Measurements from ENCODE around the gene PHKG2.
"Not testable (repeated sequence)": the region's sequence is repeated elsewhere in the genome, so short reads cannot be mapped to it uniquely, and the experiment has no call there.

PHKG2 gene, protein sequence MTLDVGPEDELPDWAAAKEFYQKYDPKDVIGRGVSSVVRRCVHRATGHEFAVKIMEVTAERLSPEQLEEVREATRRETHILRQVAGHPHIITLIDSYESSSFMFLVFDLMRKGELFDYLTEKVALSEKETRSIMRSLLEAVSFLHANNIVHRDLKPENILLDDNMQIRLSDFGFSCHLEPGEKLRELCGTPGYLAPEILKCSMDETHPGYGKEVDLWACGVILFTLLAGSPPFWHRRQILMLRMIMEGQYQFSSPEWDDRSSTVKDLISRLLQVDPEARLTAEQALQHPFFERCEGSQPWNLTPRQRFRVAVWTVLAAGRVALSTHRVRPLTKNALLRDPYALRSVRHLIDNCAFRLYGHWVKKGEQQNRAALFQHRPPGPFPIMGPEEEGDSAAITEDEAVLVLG

DNA sequence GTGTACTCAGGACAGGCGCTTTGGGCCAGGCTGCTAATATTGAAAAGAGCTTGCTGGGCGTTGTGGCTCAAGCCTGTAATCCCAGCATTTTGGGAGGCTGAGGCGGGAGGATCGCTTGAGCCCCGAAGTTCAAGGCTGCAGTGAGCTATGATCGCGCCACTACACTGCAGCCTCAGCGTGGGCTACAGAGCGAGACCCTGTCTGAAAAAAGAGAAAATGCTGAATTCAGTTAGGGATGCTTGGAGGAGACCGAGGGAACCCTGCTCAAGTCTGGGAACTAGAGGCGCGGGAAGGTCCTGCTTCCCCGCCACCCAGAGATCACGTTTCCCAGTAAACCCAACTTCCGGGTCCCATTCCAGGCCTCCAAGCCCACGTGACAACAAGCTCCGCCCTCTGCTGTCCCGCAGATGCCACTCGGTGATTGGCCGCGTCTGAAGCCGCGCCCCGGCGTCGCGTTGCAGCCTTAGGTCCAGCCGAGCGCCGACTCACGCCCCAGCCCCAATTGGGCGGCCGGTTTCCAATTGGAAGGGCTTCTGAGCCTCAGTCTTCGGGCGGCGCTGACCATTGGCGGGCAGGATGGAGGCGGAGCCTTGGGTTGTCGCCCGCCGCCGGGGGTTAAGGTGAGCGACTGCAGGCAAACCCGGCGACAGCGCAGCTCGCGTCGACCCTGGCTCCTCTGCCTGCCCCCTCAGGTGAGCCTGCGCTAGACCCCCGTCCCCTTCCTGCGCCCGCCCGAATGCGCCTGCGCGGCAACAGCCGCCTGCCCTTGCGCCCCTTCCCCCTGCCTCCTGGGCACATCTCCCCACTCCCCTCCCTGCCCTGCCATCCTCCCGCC, at the start of gene PHKG2:
Gene PHKG2, plus strand, starts transcription at position 627 of the 835 bp plus-strand sequence. CDS start 396 bp downstream, outside the sequence.
- peak; percentile 98 for DNase-seq (ENCODE audit: low spot score)

DNA sequence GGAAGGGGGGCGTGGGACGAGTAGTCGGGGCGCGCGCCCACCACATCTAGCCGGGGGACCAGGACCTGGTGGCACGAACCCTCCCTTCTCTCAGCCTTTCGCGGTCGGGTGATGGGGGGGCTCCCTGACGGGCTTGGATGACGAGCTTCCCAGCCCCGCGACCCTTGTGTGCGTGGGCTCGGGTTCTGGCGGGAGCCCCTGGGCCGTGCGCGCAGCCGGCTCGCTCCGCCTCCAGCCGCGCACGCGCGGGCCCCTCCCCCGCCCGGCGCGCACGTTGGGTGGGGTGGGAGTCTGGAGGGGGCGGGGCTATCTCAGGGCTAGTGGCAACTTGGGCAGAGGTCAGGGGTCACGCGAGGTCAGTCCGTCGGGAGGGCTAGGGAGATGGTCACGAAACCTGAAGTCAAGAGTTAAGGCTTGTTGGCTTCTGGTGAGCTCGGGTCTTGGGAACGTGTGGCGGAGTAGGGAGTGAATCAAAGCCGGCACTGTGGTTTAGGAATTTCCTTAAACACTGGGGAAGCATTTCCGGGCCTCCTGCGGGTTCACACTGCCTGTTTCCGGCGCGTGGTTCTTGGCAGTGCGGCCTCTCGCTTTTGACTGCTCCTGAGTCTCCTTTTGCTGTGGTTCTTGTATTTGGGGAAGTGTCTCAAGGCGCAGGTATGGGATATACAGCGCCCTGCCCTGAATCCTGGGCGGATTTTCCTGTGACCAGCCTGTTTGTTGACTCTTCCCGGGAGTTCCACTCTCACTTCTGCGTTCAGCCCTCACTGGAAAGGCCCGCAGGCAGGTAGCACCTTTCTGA, 49.2 kb upstream of the PHKG2 start, which contains the start of gene SRCAP:
Gene SRCAP, plus strand, starts transcription at position 356 of the 799 bp plus-strand sequence. CDS start 1,654 bp downstream, outside the sequence.
- DNase-seq (ENCODE audit: low spot score): peak; percentile 93

DNA sequence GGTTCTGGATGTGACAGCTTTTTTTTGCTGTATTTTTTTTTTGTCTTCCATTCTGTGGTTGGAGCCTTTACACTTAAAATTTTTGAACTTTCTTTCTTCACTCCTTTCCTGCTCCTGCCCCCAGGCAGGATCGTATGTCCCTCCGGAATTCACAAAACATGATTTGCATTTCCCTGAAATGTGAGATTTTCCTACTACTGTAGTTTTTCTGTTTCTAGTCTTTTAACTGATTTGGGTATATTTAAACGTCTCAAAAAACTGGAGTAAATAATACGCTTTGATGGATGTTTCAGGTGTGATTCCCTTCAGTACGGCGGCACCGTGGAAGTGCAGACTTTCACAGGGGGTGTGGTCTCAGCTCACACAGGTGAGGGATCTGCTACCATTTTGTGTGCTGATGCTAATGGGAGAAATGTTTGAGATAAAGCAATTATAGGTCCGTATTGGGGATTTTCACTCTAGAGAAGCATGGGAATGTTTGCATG, 48.6 kb upstream of the PHKG2 start:
- DNase-seq (ENCODE audit: low spot score): no peak

DNA sequence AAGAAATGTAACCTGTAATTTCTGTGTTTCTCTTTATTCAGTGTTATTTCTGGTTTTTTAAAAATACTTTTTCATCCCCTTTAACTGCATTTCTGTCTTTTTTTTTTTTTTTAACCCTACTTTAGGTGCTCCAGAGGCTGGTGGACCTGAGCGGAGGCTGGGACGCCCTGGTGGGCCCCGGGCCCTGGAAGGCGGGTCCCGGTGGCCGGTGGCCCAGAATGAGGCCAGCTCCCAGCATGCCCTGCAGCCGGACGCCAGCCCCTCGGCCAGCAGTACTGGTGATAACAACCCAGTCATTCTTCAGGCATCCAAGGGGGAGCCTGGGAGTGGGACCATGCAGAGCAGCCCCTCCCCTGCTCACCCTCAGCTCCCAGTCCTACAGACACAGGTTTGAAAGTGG, 47.7 kb upstream of the PHKG2 start:
- peak; percentile 62 for DNase-seq (ENCODE audit: low spot score)

DNA sequence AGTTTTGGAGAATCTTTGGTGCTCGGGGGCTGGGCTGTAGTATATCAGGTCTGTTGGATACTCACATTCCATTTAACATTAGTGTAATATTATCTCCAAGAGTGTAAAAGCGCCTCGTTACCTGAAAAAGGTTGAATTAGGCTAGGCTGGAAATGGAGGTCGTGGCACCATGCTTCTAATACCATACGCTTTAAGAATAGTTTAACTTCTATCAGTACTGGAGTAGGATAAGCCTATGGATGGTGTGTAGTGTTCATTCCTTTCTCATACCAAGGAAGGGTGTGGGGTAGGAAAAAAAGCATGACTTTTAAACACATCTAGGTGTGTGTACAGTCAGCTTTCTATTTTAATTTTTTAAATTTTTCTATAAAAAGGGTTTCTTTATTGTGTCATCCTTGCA, 47.3 kb upstream of the PHKG2 start:
- DNase-seq (ENCODE audit: low spot score): no peak

DNA sequence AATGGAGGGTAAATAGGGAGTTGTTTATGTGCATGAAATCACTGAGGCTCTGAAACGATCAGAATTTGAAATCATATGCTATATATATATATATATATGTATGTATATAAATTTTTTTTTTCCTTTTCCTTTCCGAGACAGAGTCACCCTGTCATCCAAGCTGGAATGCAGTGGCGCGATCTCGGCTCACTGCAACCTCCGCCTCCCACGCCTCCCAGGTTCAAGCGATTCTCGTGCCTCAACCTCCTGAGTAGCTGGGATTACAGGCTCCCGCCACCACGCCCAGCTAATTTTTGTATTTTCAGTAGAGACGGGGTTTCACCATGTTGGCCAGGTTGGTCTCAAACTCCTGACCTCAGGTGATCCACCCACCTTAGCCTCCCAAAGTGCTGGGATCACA, 45.2 kb upstream of the PHKG2 start:
- DNase-seq (ENCODE audit: low spot score): not testable (repeated sequence)

DNA sequence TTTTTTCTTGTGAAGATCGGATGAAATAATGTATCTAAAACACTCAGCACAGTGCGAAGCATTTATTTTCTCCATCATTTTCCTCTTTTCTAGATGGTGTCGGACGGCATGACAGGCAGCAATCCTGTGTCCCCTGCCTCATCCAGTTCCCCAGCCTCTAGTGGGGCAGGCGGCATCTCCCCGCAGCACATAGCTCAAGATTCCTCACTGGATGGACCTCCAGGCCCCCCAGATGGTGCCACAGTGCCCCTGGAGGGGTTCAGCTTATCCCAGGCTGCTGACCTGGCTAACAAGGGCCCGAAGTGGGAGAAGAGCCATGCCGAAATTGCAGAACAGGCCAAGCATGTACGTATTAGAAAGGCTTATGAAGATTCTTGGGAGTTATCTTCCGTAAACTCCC, 44.3 kb upstream of the PHKG2 start:
- no peak for DNase-seq (ENCODE audit: low spot score)

DNA sequence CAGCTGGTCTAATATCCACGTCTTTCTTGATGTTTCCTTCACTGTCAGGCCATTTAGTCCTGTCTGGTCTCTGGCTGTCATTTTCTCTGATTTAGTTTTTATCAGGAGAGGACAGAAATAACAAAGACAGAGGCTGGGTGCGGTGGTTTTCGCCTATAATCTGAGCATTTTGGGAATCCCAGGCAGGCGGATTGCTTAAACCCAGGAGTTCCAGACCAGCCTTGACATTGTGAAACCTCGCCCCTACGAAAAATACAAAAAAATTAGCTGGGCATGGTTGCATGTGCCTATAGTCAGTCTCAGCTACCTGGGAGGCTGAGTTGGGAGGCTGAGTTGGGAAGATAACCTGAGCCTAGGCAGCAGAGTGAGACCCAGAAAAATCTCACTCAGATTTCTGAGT, 42.2 kb upstream of the PHKG2 start:
- no peak for DNase-seq (ENCODE audit: low spot score)

DNA sequence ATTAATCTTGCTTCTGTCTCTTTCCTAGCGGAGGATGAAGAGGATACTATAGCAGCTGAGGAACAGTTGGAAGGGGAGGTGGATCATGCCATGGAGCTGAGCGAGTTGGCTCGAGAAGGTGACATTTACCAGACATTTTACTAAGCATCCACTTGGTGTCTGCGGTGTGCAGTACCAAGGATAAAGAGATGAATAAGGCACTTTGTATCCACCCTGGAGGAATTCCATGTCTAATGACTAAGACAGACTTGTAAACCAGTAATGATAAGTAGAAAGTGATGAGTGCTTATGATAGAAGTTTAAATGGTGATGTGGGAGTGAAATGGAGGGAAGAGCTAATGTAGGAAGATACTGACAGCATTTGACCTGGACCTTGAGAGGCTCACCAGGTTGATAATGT, 37.3 kb upstream of the PHKG2 start:
- no peak for DNase-seq (ENCODE audit: low spot score)

DNA sequence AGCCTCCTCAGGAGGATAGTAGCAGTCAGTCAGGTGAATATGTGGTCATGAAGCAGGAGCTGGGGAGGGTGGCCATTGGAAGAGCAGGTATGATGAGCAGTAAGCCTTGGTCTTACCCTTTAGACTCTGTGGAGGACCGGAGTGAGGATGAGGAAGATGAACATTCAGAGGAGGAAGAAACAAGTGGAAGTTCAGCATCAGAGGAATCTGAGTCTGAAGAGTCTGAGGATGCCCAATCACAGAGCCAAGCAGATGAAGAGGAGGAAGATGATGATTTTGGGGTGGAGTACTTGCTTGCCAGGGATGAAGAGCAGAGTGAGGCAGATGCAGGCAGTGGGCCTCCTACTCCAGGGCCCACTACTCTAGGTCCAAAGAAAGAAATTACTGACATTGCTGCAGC, 36.5 kb upstream of the PHKG2 start:
- DNase-seq (ENCODE audit: low spot score): no peak

DNA sequence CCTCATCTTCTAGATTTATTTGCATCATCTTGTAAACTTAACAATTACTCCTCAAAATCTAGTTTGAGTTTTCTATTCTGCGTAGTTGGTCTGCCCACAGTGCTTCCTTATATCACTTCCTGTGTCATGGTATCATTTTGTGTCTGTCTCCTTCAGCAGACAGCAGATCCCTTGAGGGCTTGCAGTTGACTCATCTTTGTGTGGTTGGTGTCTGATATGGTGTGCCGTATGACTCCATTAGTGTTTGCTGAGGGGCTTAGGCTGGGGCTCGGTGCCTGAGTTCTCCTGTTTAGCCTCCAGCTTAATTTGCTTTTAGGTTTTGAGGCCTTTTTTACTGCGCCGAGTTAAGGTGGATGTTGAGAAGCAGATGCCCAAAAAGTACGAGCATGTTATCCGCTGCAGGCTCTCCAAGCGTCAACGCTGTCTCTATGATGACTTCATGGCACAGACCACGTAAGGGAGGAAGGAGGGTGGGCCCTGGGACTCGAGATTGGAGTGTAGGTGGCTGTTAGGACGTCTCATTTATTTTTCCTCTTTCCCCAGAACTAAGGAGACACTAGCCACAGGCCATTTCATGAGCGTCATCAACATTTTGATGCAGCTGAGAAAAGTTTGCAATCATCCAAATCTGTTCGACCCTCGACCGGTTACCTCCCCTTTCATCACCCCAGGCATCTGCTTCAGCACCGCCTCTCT, 32.3 kb upstream of the PHKG2 start:
- no peak for DNase-seq (ENCODE audit: low spot score)

DNA sequence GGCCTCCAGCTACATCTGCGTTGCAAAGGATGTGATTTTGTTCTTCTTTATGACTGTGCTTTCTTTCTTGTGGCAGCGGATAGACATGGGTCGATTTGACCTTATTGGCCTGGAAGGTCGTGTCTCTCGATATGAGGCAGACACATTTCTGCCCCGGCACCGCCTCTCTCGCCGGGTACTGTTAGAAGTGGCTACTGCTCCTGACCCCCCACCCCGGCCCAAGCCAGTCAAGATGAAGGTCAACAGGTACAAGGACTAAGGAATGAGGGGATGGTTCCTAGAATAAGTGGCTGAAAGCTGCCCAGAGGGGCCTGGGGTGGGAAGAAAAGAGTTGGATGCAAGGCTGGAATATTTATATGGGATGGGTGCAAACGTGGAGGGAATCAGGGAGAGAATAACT, 28.1 kb upstream of the PHKG2 start:
- DNase-seq (ENCODE audit: low spot score): no peak

DNA sequence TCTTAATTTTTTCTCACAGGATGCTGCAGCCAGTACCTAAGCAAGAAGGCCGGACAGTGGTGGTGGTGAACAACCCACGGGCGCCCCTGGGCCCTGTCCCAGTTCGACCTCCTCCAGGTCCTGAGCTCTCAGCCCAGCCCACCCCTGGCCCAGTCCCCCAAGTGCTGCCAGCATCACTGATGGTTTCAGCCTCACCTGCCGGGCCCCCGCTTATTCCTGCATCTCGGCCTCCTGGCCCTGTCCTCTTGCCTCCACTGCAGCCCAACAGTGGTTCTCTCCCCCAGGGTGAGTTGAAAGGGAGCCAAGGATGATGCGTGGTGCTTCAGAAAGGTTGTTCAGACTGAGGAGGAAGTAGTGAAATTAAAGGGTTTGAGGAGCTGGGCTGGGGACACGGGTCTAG, 27.5 kb upstream of the PHKG2 start:
- no peak for DNase-seq (ENCODE audit: low spot score)

DNA sequence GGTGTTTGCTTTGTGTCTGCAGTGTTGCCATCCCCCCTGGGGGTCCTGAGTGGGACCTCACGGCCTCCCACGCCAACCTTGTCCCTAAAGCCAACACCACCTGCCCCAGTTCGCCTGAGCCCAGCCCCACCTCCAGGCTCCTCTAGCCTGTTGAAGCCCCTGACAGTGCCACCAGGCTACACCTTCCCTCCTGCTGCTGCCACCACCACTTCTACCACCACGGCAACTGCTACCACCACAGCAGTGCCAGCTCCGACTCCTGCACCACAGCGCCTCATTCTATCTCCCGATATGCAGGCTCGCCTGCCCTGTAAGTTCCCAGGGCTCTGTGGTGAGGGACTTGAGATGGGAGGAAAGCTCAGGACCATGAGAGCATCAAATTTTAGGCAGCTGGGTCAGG, 27.1 kb upstream of the PHKG2 start:
- no peak for DNase-seq (ENCODE audit: low spot score)

DNA sequence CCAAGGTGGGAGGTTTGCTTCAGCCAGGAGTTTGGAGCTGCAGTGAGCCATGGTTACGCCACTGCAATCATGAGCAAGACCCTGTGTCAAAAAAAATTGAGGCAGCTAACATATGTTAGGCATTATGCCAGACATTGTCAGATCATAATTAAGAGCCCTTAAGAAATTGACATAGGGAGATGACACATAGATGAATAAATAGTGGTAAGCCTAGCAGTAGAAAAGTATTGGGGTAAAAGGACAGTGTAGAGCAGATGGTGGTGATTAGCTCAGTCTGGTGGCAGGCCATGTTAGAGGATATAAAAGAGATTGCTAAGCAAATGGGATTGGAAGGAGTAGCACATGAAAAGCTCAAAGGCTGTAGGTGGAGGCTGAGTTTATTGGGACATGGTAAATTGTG, 26.6 kb upstream of the PHKG2 start:
- no peak for DNase-seq (ENCODE audit: low spot score)

DNA sequence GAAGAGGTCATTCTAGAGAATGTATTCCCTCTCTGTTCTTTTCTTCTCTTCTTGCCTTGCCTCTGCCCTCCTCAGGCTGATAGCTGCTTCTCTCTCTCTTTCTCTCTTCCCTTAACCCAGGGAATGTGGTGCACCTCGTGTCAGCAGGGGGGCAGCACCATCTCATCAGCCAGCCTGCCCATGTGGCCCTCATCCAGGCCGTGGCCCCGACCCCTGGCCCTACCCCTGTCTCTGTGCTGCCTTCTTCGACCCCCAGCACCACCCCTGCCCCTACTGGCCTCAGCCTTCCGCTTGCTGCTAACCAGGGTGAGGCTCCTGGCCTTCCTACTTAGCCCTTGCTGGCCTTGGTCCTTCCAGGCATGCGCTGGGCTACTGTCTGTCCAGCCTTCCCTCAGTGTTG, 25.8 kb upstream of the PHKG2 start:
- DNase-seq (ENCODE audit: low spot score): no peak

DNA sequence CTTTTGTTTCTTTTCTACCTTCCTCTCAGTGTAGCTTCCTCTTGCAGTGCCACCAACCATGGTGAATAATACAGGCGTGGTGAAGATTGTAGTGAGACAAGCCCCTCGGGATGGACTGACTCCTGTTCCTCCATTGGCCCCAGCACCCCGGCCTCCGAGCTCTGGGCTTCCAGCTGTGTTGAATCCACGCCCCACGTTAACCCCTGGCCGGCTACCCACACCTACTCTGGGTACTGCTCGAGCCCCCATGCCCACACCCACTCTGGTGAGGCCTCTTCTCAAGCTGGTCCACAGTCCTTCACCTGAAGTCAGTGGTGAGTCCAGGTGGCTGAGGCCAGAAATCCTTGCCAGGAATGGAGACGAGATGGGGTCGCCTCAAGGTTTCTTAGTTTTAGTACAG, 25.3 kb upstream of the PHKG2 start:
- DNase-seq (ENCODE audit: low spot score): no peak

DNA sequence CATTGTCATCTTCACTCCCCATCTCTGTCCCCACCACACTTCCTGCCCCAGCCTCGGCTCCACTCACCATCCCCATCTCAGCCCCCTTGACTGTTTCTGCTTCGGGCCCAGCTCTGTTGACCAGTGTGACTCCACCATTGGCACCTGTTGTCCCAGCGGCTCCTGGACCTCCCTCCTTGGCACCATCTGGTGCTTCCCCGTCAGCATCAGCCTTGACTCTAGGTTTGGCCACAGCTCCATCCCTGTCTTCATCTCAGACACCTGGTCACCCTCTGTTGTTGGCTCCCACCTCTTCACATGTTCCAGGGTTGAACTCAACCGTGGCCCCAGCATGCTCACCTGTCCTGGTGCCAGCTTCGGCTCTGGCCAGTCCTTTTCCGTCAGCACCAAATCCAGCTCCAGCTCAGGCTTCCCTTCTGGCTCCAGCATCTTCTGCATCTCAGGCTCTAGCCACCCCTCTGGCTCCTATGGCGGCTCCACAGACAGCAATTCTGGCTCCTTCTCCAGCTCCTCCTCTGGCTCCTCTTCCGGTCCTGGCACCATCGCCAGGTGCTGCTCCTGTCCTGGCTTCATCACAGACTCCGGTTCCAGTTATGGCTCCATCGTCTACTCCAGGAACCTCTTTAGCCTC, 24.4 kb upstream of the PHKG2 start:
- no peak for DNase-seq (ENCODE audit: low spot score)

DNA sequence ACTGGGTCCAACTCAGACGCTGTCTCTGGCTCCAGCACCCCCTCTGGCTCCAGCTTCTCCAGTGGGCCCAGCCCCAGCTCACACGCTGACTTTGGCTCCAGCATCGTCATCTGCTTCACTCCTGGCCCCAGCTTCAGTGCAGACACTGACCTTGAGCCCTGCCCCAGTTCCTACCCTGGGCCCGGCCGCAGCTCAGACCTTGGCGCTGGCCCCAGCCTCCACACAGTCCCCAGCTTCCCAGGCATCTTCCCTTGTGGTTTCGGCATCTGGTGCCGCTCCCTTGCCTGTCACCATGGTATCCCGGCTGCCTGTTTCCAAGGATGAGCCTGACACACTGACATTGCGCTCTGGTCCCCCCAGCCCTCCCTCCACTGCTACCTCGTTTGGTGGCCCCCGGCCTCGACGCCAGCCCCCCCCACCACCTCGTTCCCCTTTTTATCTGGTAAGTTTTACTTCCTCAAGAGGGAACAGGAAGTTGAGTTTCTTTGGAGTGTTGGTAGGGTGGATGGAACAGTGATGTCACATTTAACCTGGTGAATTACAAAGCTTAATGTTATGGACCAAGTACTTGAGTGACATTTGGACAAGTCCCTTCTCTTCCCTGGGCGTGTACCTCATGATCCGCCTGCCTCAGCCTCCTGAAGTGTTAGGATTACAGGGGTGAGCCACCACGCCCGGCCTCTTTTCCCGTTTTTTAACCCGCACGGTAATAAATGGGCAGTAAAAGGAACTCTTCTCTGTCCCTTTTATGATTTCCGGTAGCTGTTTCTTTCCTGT, 23.4 kb upstream of the PHKG2 start:
- DNase-seq (ENCODE audit: low spot score): no peak

DNA sequence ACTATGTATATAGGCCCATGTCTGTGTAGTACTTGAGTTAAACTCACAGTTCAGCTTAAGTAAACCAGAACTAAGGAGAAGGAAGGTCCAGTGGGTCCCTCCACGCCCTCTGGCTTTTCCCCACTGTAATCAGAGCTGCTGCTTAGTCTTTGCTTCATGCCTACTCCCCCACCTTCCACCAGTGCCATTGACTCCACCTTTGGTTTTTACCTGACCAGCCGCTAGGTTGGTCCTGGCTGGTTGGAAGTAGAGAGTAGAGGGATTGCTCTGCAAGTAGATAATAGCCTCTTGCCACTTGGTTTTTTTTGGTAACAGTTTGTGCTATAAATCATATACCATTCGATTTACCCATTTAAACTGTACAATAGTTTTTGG, 22.8 kb upstream of the PHKG2 start:
- DNase-seq (ENCODE audit: low spot score): no peak

Measured in AG08396 (cell line).